GM12873 (cell line): Measurements from ENCODE around the gene EXOC3.

Experiments used
- TF ChIP-seq, protein P1 (sequence below): IDR thresholded peaks from 2 replicates; pipeline ENCODE4 v1.5.1; 2012; ENCODE audit warnings: low read depth, mild to moderate bottlenecking, moderate library complexity, low read length, control low read depth; ENCODE audit not compliant: insufficient read depth; ENCODE audit errors: missing control alignments

EXOC3 gene

DNA sequence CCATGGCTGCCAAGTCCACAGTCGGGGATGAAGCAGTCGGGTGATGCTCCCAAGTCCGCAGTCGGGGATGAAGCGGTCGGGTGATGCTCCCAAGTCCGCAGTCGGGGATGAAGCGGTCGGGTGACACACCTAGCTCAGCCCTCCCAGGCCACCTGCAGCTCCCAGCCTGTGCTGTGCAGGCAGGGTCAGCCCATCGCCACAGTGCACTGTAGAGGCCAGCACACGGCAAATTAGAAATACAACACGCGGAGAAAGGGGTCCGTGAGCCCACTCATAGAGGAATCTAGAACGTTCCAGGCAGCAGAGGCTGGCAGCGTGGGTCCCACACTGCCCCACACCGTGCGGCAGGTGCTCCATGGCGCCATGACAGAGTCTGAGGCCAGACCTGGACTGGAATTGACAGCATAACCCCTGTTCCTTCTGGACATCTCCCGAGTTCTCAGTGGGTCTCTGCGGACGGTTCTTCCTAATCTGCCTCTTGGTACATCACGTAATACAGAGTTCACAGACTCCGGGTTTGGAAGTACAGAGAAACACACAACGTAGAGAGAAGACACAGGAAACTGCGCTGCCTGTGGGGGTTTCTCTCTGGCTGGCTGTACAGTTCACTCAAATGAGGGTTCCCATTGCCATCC, 7.7 kb upstream of the EXOC3 start:
- TF ChIP-seq, protein P1, sequence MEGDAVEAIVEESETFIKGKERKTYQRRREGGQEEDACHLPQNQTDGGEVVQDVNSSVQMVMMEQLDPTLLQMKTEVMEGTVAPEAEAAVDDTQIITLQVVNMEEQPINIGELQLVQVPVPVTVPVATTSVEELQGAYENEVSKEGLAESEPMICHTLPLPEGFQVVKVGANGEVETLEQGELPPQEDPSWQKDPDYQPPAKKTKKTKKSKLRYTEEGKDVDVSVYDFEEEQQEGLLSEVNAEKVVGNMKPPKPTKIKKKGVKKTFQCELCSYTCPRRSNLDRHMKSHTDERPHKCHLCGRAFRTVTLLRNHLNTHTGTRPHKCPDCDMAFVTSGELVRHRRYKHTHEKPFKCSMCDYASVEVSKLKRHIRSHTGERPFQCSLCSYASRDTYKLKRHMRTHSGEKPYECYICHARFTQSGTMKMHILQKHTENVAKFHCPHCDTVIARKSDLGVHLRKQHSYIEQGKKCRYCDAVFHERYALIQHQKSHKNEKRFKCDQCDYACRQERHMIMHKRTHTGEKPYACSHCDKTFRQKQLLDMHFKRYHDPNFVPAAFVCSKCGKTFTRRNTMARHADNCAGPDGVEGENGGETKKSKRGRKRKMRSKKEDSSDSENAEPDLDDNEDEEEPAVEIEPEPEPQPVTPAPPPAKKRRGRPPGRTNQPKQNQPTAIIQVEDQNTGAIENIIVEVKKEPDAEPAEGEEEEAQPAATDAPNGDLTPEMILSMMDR = no peak

DNA sequence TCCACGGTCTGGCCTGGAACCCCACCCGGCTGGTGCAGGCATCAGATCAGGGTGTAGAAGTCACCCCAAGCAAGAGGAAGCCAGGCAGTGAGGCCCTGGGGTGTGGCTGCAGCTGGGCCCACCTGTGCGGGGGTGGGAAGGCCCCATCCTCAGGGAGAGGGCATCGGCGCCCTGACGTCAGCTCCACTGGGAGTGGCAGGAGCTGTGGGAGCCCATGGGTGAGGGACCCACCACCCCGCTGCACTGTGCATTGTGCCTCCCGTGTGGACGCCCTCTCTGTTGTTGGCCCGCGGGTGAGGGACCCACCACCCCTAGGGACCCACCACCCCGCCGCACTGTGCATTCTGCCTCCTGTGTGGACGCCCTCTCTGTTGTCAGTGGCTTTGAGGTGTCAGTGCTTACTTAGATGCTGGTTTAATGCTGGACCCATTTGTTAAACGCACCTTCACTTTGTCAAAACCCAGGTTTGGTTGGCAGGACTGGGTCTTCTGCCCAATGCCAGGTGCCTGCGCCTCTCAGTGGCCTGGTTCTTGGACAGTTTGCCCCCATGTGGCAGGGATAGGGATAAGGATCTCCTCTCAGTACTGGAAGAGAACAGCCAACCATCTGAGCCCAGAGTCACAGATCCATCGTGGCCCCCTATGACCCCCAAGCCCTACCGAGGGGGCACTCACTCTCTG, 6.9 kb upstream of the EXOC3 start:
- TF ChIP-seq, protein P1 = peak; percentile 38

DNA sequence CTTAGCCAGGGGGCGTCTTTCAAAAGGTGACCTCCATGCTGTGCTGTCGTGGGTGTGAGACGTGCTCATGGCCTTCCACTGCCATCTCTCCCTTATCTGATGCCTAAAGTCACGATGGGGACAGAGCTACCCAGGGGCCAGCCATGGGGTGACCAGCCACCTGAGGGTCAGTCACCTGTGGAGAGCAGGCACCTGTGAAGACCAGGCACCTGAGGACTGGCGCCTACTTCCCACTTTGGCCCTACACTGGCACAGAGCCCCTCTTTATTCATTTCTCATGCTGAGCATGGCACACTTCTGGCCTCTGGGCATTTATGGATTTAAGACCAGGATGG, 6.4 kb upstream of the EXOC3 start:
- TF ChIP-seq, protein P1 = no peak

DNA sequence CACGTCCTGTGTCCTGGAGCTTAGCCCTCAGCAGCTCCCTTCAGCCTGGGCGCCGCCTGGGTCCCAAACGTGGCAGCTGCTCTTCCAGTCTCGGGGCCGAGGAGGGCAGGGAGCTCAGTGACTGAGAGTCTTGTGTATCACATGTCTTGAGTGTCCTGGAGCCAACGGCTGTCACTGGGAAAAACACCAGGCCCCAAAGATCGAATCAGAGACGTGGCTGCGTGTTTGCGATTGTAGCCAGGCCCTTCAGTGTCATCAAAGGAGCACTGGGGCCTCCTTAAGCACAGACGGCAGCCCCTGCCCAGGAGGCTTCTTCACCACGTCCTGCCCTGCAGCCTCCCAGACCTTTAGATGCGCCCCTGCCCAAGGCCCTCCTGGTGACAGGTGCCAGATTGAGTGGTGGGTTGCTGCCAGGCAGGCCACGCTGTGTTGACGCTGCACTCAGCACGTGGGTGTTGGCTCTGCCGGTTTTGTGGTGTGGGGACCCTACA, 5.7 kb upstream of the EXOC3 start:
- TF ChIP-seq, protein P1 = no peak

DNA sequence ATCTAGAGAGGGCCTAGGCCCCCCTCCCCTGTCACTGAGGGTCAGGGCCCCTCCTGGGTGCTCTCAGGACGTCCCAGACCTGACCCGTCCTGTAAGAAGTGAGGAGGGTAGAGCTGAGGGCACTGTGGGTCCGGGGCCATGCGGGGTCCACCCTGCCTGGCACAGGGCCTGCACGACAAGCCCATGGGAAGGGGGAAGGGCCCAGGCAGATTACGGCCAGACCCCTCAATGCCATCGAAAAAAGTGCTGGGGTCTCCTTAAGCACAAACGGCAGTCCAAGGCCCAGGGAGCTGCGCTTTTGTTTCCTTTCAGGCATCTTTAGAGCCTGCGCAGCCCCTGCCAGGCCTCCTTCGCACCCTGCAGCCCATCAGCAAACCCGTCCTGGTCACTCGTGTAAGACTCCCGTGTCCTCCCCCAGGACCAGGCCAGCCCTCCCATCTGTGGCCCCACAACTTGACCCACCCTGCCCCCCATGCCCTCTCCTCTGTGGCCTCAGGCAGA, 4.4 kb upstream of the EXOC3 start:
- TF ChIP-seq, protein P1 = no peak

DNA sequence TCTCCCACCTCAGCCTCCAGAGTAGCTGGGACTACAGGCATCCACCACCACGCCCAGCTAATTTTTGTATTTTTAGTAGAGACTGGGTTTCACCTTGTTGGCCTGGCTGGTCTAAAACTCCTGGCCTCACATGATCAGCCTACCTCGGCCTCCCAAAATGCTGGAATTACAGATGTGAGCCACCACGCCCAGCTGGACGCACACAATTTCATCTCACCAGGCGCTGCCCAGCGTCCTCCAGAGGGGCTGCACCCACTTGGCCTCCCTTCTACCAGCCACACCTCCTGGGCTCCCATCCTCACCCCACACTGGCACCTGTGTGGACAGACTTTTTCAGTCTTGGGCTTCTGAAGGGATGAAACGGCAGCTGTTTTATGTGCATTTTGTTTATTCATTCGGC, 3.8 kb upstream of the EXOC3 start:
- TF ChIP-seq, protein P1 = no peak

DNA sequence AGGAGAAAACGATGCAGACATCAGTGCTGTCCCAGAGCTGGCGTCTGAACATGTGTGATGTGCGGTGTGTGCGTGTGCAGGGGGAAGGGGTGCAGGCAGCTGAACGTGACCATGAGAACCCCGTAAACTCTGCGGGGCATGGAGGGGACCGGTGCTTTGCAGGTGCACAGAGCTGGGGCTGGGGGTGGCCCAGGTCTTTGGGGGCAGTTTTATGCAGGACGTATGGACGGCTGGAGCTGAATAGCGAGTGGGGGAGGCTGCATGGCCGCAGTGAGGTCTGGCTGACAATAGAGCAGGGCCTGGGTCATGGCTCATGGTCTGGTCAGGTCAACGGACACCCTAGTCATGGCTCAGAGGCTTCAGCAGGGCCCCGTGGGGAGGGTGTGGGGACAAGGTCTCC, 3.3 kb upstream of the EXOC3 start:
- TF ChIP-seq, protein P1 = no peak
